Stimulated activated naive B cell treated with anti-CD40 and anti-IgM and Interleukin-4, amounts not matched to agents 10 μg/mL and 1 μg/mL and 100 μg/mL, for 72 hours (primary cell): ENCODE results near the gene TMEM52B.

Experiments
- ATAC-seq, 2 donors: fragments of 150-1000 bp; cut with Tn5 transposase; replicated peaks; 2 replicates each; pipeline ENCODE4 v1.10.0; 2021; ENCODE audit warnings: moderate library complexity in 1 of 2
- DNase-seq: peaks from one replicate; pipeline ENCODE4 v3.0.0; 2021
- H3K27ac Mint-ChIP-seq: one replicate; pipeline ENCODE4 v1.8.0; 2022; ENCODE audit warnings: mild to moderate bottlenecking, mixed read lengths
- H3K27me3 Mint-ChIP-seq, 2 donors: one replicate each; pipeline ENCODE4 v1.8.0; 2022; ENCODE audit warnings: mixed read lengths in 2 of 2
- H3K36me3 Mint-ChIP-seq, 2 donors: one replicate each; pipeline ENCODE4 v1.8.0; 2022; ENCODE audit warnings: mixed read lengths in 2 of 2, mild to moderate bottlenecking in 1 of 2
- H3K4me1 Mint-ChIP-seq, 2 donors: one replicate each; pipeline ENCODE4 v1.8.0; 2022; ENCODE audit warnings: mixed read lengths in 2 of 2, mild to moderate bottlenecking in 1 of 2
- H3K4me3 Mint-ChIP-seq, 2 donors: one replicate each; pipeline ENCODE4 v1.8.0; 2022; ENCODE audit warnings: mild to moderate bottlenecking in 2 of 2, mixed read lengths in 2 of 2, moderate library complexity in 1 of 2
- H3K9me3 Mint-ChIP-seq, 2 donors: one replicate each; pipeline ENCODE4 v1.8.0; 2022; ENCODE audit warnings: mixed read lengths in 2 of 2, mild to moderate bottlenecking in 1 of 2

The TMEM52B gene

GRCh38 chr12:10178821-10179220 is at the start of gene TMEM52B:
TMEM52B (plus strand) TSS chr12:10179032; CDS start chr12:10179575, 543 bp downstream.
- Mint-ChIP-seq H3K27ac (no peak within 1 kb of the TSS), H3K9me3 (no peaks in the 10 kb centered on the region), H3K4me1 (no peaks in the 10 kb centered on the region), H3K4me3 (no peak within 1 kb of the TSS), H3K27me3 (peaks cover 26 to 31% of the 10 kb centered on the region in 2 donors), H3K36me3 (no peaks in the 10 kb centered on the region)
- ATAC-seq (no peak), DNase-seq (no peak)

DNA sequence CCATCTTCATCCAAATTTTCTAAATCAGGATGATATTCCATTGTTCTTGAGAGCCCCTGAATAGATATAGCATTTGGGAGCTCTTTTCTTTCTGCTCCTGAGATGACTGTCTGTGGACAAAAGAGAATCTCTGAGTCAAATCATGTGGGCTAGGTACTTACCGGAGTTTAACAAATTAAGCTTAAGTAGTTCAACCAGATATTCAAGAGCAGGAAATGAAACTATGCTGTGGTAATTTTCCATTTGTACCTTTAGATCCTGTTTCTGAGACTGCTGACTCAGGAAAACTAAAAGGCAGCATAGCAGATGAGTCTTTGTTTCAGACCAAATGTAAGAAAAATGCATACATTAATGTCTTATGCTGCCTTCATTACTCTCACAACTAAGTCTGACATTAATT is 48.8 kb upstream of the TMEM52B start, which contains the start of gene CLEC7A:
CLEC7A (minus strand) TSS at position 158 of the 400 bp plus-strand sequence; CDS start at position 41, 117 bp downstream.
- H3K36me3 Mint-ChIP-seq = no peaks in the 10 kb centered on the region
- peak within 1 kb of the TSS in 1 of 2 donors; percentile 28 for H3K4me3 Mint-ChIP-seq
- no peak for DNase-seq
- H3K9me3 Mint-ChIP-seq = no peaks in the 10 kb centered on the region
- H3K4me1 Mint-ChIP-seq = peaks cover 16 to 31% of the 10 kb centered on the region in 2 donors
- ATAC-seq = peak; percentile 92 to 96
- H3K27ac Mint-ChIP-seq = peak within 1 kb of the TSS; percentile 42
- peaks cover 47 to 48% of the 10 kb centered on the region in 2 donors for H3K27me3 Mint-ChIP-seq

DNA sequence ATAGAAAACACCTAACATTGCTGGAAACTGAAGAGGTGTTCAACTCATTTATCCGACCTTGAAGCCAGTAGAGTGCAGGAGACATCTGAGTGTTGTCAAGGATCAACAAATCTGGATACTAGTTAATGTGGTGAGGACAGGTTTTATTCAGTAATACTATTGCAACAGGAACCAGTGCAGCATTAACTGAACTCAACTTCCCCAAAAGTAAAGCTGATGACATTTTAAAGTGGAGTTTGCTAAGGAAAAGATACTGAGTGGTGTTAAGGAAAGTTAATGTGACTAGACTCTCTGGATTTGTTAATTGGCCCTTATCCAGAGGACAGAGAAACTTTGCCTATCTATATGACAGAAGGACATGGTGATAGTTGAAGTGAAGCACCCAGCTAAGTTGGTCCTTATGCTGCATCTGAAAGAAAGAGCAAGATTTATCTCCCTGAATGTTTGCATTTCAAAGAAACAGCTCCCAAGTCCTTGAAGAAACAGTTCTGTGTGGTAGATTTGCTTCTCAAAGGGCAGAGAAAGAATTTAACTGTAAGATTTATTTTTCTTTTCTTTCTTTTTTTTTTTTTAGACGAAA is 47.6 kb upstream of the TMEM52B start:
- Mint-ChIP-seq H3K9me3 (no peaks in the 10 kb centered on the region), H3K27ac (no peak overlapping the region), H3K27me3 (peaks cover 41 to 47% of the 10 kb centered on the region in 2 donors), H3K4me3 (no peak overlapping the region), H3K4me1 (peaks cover 16 to 31% of the 10 kb centered on the region in 2 donors), H3K36me3 (no peaks in the 10 kb centered on the region)
- no peak for DNase-seq
- ATAC-seq = no peak

GRCh38 chr12:10132850-10133370 is 45.9 kb upstream of the TMEM52B start:
- H3K36me3 Mint-ChIP-seq = no peaks in the 10 kb centered on the region
- H3K27me3 Mint-ChIP-seq = peaks cover 42 to 49% of the 10 kb centered on the region in 2 donors
- DNase-seq (no peak), ATAC-seq (no peak)
- H3K4me3 Mint-ChIP-seq = no peak overlapping the region
- peaks cover 14 to 26% of the 10 kb centered on the region in 2 donors for H3K4me1 Mint-ChIP-seq
- no peaks in the 10 kb centered on the region for H3K9me3 Mint-ChIP-seq
- H3K27ac Mint-ChIP-seq = no peak overlapping the region

DNA sequence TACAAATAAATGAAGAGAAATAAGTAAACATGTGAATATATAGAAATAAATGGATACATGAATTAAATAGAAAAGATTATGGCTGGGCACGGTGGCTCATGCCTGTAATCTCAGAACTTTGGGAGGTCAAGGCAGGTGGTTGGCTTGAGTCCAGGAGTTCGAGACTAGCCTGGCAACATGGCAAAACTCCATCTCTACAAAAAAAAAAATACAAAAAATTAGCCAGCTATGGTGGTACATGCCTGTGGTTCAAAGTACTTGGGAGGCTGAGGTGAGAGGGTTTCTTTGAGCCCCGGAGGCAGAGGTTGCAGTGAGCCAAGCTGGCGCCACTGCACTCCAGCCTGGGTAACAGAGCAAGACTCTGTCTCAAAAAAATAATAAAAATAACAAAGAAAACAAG is 43.7 kb upstream of the TMEM52B start:
- no peaks in the 10 kb centered on the region for H3K36me3 Mint-ChIP-seq
- peaks cover 38 to 40% of the 10 kb centered on the region in 2 donors for H3K27me3 Mint-ChIP-seq
- ATAC-seq (no peak), DNase-seq (no peak)
- H3K4me3 Mint-ChIP-seq = no peak overlapping the region
- peaks cover 7 to 10% of the 10 kb centered on the region in 2 donors for H3K4me1 Mint-ChIP-seq
- no peaks in the 10 kb centered on the region for H3K9me3 Mint-ChIP-seq
- H3K27ac Mint-ChIP-seq = no peak overlapping the region

DNA sequence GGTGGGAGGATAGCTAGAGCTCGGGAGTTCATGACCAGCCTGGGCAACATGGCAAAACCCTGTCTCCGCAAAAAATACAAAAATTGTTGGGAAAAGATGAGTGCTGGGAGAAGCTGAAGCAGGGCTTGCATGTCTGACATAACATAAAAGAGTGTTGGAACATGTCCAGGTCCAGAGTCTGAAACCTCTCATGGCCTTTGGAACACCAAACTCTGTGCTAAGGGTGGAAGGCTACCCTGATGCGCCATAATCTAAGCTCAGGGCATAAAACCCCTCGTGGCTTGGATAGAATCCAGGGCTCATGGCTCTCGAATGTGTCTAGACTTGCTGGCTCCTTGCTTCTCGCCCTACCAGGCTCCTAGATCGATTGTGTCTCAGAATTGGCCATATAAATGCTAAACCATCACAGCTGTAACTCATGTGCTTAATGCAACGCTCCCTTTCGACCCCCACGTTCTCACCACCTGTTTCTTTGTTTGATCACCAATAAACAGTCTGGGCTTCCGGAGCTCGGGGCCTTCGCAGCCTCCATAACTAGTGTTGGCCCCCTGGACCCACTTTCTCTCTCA is 42.1 kb upstream of the TMEM52B start:
- no peaks in the 10 kb centered on the region for H3K9me3 Mint-ChIP-seq
- H3K27ac Mint-ChIP-seq = no peak overlapping the region
- no peak overlapping the region for H3K4me3 Mint-ChIP-seq
- peaks cover 0 to 2% of the 10 kb centered on the region in 2 donors for H3K4me1 Mint-ChIP-seq
- DNase-seq (no peak), ATAC-seq (no peak)
- H3K27me3 Mint-ChIP-seq = peaks cover 32 to 34% of the 10 kb centered on the region in 2 donors
- no peaks in the 10 kb centered on the region for H3K36me3 Mint-ChIP-seq

DNA sequence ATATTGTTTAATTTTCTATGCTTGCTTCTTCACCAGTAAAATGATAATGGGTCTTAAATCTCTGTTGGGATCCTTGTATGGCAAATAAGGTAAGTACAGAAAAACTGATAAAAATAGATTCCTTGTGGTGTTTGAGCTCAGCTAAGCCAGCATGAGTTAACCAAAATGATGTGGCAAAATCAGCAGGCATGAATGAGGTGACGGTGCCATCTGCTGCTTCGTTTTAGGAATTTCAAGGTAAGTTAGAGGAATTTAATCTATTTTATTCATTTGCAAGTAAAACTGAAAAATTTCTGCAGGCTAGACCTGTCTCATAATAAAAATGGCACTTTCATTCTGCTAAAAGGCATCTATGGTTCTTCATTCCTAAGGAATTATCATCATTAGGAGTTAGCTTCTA is 38.8 kb upstream of the TMEM52B start:
- Mint-ChIP-seq H3K4me3 (no peak overlapping the region), H3K27ac (no peak overlapping the region), H3K36me3 (no peaks in the 10 kb centered on the region), H3K27me3 (peaks cover 24 to 32% of the 10 kb centered on the region in 2 donors), H3K4me1 (peaks cover 0 to 2% of the 10 kb centered on the region in 2 donors), H3K9me3 (no peaks in the 10 kb centered on the region)
- peak; percentile 16 for DNase-seq
- peak; percentile 61 to 66 for ATAC-seq

- Mint-ChIP-seq H3K4me1 (peaks cover 6% of the 10 kb centered on the region in 2 donors), H3K4me3 (no peak overlapping the region), H3K36me3 (no peaks in the 10 kb centered on the region), H3K9me3 (peaks cover 0 to 3% of the 10 kb centered on the region in 2 donors), H3K27ac (no peak overlapping the region), H3K27me3 (peaks cover 8 to 18% of the 10 kb centered on the region in 2 donors)
- ATAC-seq (no peak), DNase-seq (no peak)
These were observed 35.7 kb upstream of the TMEM52B start for GRCh38 chr12:10142976-10143589.

DNA sequence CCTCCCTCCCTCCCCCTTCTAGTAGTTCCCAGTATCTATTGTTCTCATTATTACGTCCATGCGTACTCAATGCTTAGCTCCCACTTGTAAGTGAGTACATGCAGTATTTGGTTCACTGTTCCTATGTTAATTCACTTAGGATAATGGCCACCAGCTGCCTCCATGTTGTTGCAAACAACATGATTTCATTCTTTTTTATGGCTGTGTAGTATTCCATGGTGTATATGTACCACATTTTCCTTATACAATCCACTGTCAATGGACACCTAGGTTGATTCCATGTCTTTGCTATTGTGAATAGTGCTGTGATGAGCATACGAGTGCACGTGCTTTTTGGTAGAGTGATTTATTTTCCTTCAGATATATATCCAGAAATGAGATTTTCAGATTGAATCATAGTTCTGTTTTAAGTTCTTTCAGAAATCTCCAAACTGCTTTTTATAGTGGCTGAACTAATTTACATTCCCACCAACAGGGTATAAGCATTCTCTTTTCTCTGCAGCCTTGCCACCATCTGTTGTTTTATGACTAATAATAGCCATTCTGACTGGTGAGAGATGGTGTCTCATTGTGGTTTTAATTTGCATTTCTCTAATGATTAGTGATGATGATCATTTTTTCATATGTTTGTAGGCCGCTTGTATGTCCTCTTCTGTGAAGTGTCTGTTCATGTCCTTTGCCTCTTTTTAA is 31.0 kb upstream of the TMEM52B start:
- no peak overlapping the region for H3K27ac Mint-ChIP-seq
- ATAC-seq (peak; percentile 75 to 77), DNase-seq (no peak)
- peaks cover 0 to 3% of the 10 kb centered on the region in 2 donors for H3K9me3 Mint-ChIP-seq
- peaks cover 4 to 7% of the 10 kb centered on the region in 2 donors for H3K4me1 Mint-ChIP-seq
- H3K36me3 Mint-ChIP-seq = no peaks in the 10 kb centered on the region
- peaks cover 4 to 23% of the 10 kb centered on the region in 2 donors for H3K27me3 Mint-ChIP-seq
- no peak overlapping the region for H3K4me3 Mint-ChIP-seq

DNA sequence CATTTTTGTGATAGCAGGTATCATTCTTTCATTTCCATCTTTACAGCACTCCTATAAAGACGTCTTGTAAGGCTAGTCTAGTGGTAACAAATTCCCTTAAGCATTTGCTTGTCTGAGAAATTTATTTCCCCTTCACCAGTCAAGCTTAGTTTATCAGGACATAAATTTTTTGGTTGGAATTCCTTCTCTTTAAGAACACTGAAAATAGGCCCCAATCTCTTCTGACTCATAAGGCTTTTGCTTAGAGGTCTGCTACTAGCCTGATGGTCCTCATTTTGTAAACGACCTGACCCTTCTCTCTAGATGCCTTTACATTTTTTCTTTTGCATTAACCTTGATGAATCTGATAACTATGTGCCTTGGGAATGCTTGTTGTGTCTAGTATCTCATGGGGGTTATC is 27.2 kb upstream of the TMEM52B start:
- Mint-ChIP-seq H3K27ac (no peak overlapping the region), H3K9me3 (peaks cover 0 to 3% of the 10 kb centered on the region in 2 donors), H3K27me3 (peaks cover 12 to 25% of the 10 kb centered on the region in 2 donors), H3K4me3 (no peak overlapping the region), H3K36me3 (no peaks in the 10 kb centered on the region), H3K4me1 (peaks cover 6 to 22% of the 10 kb centered on the region in 2 donors)
- ATAC-seq (no peak), DNase-seq (no peak)

GRCh38 chr12:10153271-10154144 is 25.3 kb upstream of the TMEM52B start:
- H3K36me3 Mint-ChIP-seq = no peaks in the 10 kb centered on the region
- ATAC-seq (peak; percentile 73 to 87), DNase-seq (peak; percentile 23)
- no peaks in the 10 kb centered on the region for H3K9me3 Mint-ChIP-seq
- H3K27ac Mint-ChIP-seq = peak overlapping the region; percentile 82
- H3K4me1 Mint-ChIP-seq = peaks cover 3 to 20% of the 10 kb centered on the region in 2 donors
- H3K4me3 Mint-ChIP-seq = peak overlapping the region; percentile 87 to 93
- H3K27me3 Mint-ChIP-seq = peaks cover 12 to 30% of the 10 kb centered on the region in 2 donors

DNA sequence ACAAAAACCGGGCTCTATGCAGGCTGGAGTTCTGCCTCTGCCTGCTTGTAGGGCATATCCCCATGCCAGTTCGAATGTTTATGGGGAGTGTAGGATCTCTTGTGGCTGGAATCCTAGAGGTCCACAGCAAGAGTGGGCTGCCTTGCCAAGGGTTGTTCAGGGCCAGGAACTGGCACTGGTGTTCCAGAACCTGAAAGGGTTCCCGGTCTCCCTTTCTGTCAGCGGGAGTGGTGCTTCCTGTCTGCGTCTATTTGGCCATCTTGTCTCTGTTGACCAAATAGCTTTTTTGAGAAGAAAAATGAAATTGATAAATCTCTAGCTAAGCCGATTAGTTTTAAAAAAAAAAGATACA is 24.7 kb upstream of the TMEM52B start:
- Mint-ChIP-seq H3K4me3 (peak overlapping the region; percentile 87 to 93), H3K27ac (no peak overlapping the region), H3K9me3 (no peaks in the 10 kb centered on the region), H3K27me3 (peaks cover 12 to 31% of the 10 kb centered on the region in 2 donors), H3K4me1 (peaks cover 3 to 24% of the 10 kb centered on the region in 2 donors), H3K36me3 (no peaks in the 10 kb centered on the region)
- peak; percentile 8 to 19 for ATAC-seq
- DNase-seq = no peak

DNA sequence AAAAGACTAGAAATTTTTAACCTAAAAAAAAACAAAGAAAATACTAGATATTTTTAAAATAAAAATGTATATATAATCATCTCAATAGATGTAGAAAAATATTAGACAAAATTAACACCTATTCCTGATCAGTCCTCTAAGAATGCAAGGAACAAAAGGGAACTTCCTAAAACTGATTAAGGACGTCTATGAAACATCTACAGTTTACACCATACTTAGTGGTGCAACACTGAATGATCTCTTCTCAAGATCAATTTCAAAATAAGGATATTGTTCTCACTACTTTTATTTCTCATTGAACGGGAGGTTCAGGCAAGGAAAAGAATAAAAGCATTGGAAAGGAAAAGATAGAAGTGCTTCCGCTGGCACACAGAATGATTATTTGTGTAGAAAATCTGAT is 22.9 kb upstream of the TMEM52B start:
- H3K4me1 Mint-ChIP-seq = peaks cover 13 to 39% of the 10 kb centered on the region in 2 donors
- H3K36me3 Mint-ChIP-seq = no peaks in the 10 kb centered on the region
- H3K27ac Mint-ChIP-seq = no peak overlapping the region
- H3K4me3 Mint-ChIP-seq = no peak overlapping the region
- H3K9me3 Mint-ChIP-seq = no peaks in the 10 kb centered on the region
- H3K27me3 Mint-ChIP-seq = peaks cover 12 to 25% of the 10 kb centered on the region in 2 donors
- DNase-seq (no peak), ATAC-seq (no peak)
